NCI-H187 (cell line): ENCODE data around the gene ICAM2.
"Not testable (repeated sequence)": the region's sequence is repeated elsewhere in the genome, so short reads cannot be mapped to it uniquely, and the experiment has no call there.

Source experiments
- DNase-seq, 2 experiments: peaks; one replicate each; lab custom pipeline; 2025; lab: John Stamatoyannopoulos, UW

The ICAM2 gene

GRCh38 chr17:63997341-63998048 is 22.9 kb downstream of the ICAM2 start:
- DNase-seq: no peak

- no peak for DNase-seq
Measured at GRCh38 chr17:63996430-63997182, 23.8 kb downstream of the ICAM2 start.

- DNase-seq: no peak
Measured at GRCh38 chr17:63995626-63996025, 24.8 kb downstream of the ICAM2 start.

GRCh38 chr17:63993368-63993985 is 27.0 kb downstream of the ICAM2 start:
- DNase-seq: no peak

- DNase-seq: no peak
Measured at GRCh38 chr17:63991611-63992010, 28.8 kb downstream of the ICAM2 start.

- no peak for DNase-seq
Measured at GRCh38 chr17:63989622-63990345, 30.6 kb downstream of the ICAM2 start.

- no peak for DNase-seq
Measured at GRCh38 chr17:63988741-63989621, 31.5 kb downstream of the ICAM2 start.

GRCh38 chr17:63988127-63988478 is 32.3 kb downstream of the ICAM2 start:
- DNase-seq: no peak

- DNase-seq: no peak
Measured at GRCh38 chr17:63987221-63988126, 33.0 kb downstream of the ICAM2 start.

GRCh38 chr17:63986821-63987220 is 33.6 kb downstream of the ICAM2 start:
- no peak for DNase-seq

GRCh38 chr17:63985387-63986140 is 34.9 kb downstream of the ICAM2 start:
- no peak for DNase-seq

- DNase-seq: no peak
Measured at GRCh38 chr17:63984651-63985386, 35.6 kb downstream of the ICAM2 start.

GRCh38 chr17:63984236-63984635 is 36.2 kb downstream of the ICAM2 start:
- no peak for DNase-seq

GRCh38 chr17:63983320-63983719 is 37.1 kb downstream of the ICAM2 start:
- DNase-seq: no peak

GRCh38 chr17:63982641-63983040 is 37.8 kb downstream of the ICAM2 start:
- DNase-seq: not testable (repeated sequence)

GRCh38 chr17:63978272-63979200 is 41.9 kb downstream of the ICAM2 start:
- DNase-seq: no peak

GRCh38 chr17:63976702-63977101 is 43.7 kb downstream of the ICAM2 start:
- DNase-seq: no peak

GRCh38 chr17:63975541-63976092 is 44.8 kb downstream of the ICAM2 start:
- DNase-seq: no peak
